B cell (primary cell): Measurements from ENCODE around the gene WDHD1. TPM values are rescaled to one million over a fixed set of nuclear protein-coding genes. Genes with fewer than 3 reads are reported as not detected.

Experiments
- ATAC-seq: fragments of 200-7000 bp; cut with Tn5 transposase; one replicate; pipeline ENCODE4 v1.10.0; 2021; ENCODE audit warnings: low read depth, mild to moderate bottlenecking, moderate number of reproducible peaks, moderate library complexity
- CTCF ChIA-PET: fragments of 350-600 bp; sonication (Branson Sonifier 250); formaldehyde crosslinking; loops from one replicate; lab custom pipeline; 2021; ENCODE audit warnings: antibody characterized with exemption, inconsistent platforms; lab: Charles Lee
- POLR2A ChIA-PET: fragments of 350-600 bp; sonication (Branson Sonifier 250); formaldehyde crosslinking; loops from one replicate; lab custom pipeline; 2021; ENCODE audit warnings: antibody characterized with exemption; lab: Charles Lee
- DNase-seq: peaks from one replicate; pipeline ENCODE4 v3.0.0; 2013
- H2AFZ ChIP-seq: 2 replicates; pipeline ENCODE4 v1.6.1; 2012; ENCODE audit warnings: mild to moderate bottlenecking, low read depth, low read length; ENCODE audit not compliant: insufficient read depth, poor library complexity, severe bottlenecking
- H3K27ac ChIP-seq, 2 donors: 1 replicate in 1 of 2; 2 replicates in 1 of 2; pipeline ENCODE4 v1.5.1; 2012 to 2013; ENCODE audit warnings: low read length in 2 of 2, mild to moderate bottlenecking in 2 of 2, moderate library complexity in 1 of 2
- H3K27me3 ChIP-seq, 4 experiments: fragments of 200-600 bp in 1 of 4; sonication (generic) in 1 of 4; replicated peaks in 1 of 4; 1 replicate in 2 of 4; 2 replicates in 2 of 4; pipeline versions ENCODE4 v1.6.1 to v1.7.0; 2013 to 2016; ENCODE audit warnings: low read length in 3 of 4, mild to moderate bottlenecking in 2 of 4, mixed read lengths in 1 of 4, moderate library complexity in 1 of 4; ENCODE audit not compliant: insufficient read depth in 4 of 4, control insufficient read depth in 3 of 4; ENCODE audit errors: control extremely low read depth in 1 of 4
- H3K36me3 ChIP-seq, 2 experiments: replicated peaks in 1 of 2; 1 replicate in 1 of 2; 2 replicates in 1 of 2; pipeline versions ENCODE4 v1.6.1 to v1.7.1; 2013; ENCODE audit warnings: low read length in 1 of 2; ENCODE audit not compliant: insufficient read depth in 2 of 2, control insufficient read depth in 1 of 2; ENCODE audit errors: control extremely low read depth in 1 of 2, extremely low read depth in 1 of 2
- H3K4me1 ChIP-seq, 2 donors: fragments of 200-600 bp in 1 of 2; sonication (generic) in 1 of 2; 1 replicate in 1 of 2; 2 replicates in 1 of 2; pipeline versions ENCODE4 v1.5.1 to v1.6.1; 2013 to 2017; ENCODE audit warnings: low read length in 2 of 2; ENCODE audit not compliant: control insufficient read depth in 2 of 2, insufficient read depth in 2 of 2
- H3K4me2 ChIP-seq: replicated peaks from 2 replicates; pipeline ENCODE3; 2012; ENCODE audit warnings: mild to moderate bottlenecking, low read depth, low read length; ENCODE audit not compliant: poor library complexity, severe bottlenecking
- H3K4me3 ChIP-seq, 5 experiments: fragments of 200-600 bp in 1 of 5; sonication (generic) in 1 of 5; 1 replicate in 3 of 5; 2 replicates in 2 of 5; pipeline versions ENCODE4 v1.5.1 to v1.7.0; 2011 to 2016; ENCODE audit warnings: low read length in 4 of 5, mild to moderate bottlenecking in 4 of 5, low read depth in 2 of 5, control low read depth in 1 of 5, moderate library complexity in 1 of 5; ENCODE audit not compliant: insufficient read depth in 1 of 5; ENCODE audit errors: control extremely low read depth in 1 of 5, extremely low read depth in 1 of 5
- H3K79me2 ChIP-seq: fragments of 200-600 bp; sonication (generic); one replicate; pipeline ENCODE4 v1.6.0; 2016; ENCODE audit warnings: low read length; ENCODE audit not compliant: control insufficient read depth, insufficient read depth
- H3K9ac ChIP-seq: fragments of 200-600 bp; sonication (generic); 2 replicates; pipeline ENCODE4 v1.6.1; 2017; ENCODE audit warnings: mild to moderate bottlenecking, low read length, moderate library complexity
- H3K9me3 ChIP-seq, 3 donors: one replicate each; pipeline versions ENCODE4 v1.6.1 to v1.7.1; 2013; ENCODE audit warnings: low read length in 2 of 3; ENCODE audit not compliant: control insufficient read depth in 2 of 3, insufficient read depth in 1 of 3; ENCODE audit errors: control extremely low read depth in 1 of 3
- H4K20me1 ChIP-seq: 2 replicates; pipeline ENCODE4 v1.6.0; 2012; ENCODE audit warnings: mild to moderate bottlenecking, low read length; ENCODE audit not compliant: insufficient read depth, control insufficient read depth, poor library complexity, severe bottlenecking
- H3K27ac Mint-ChIP-seq: one replicate; pipeline ENCODE4 v1.8.0; 2021; ENCODE audit warnings: mixed read lengths
- H3K27me3 Mint-ChIP-seq: one replicate; pipeline ENCODE4 v1.8.0; 2021; ENCODE audit warnings: mixed read lengths
- H3K4me1 Mint-ChIP-seq: one replicate; pipeline ENCODE4 v1.8.0; 2021; ENCODE audit warnings: mixed read lengths
- H3K4me3 Mint-ChIP-seq: one replicate; pipeline ENCODE4 v1.8.0; 2021; ENCODE audit warnings: mixed read lengths
- H3K9me3 Mint-ChIP-seq: one replicate; pipeline ENCODE4 v1.8.0; 2022; ENCODE audit warnings: mixed read lengths; ENCODE audit not compliant: insufficient read depth
- EZH2 ChIP-seq: IDR thresholded peaks from 2 replicates; pipeline ENCODE4 v1.6.1; 2012; ENCODE audit warnings: borderline replicate concordance, low read depth, mild to moderate bottlenecking, moderate library complexity, low read length; ENCODE audit not compliant: insufficient read depth, poor library complexity, severe bottlenecking
- WGBS: methylation state at CpG from one replicate; pipeline ENCODE4 v1.1.5; 2013; ENCODE audit warnings: missing lambda C conversion rate; ENCODE audit not compliant: insufficient coverage; 5-methylcytosine and 5-hydroxymethylcytosine counted together
- intact Hi-C: fragments of 100-400 bp; cut with micrococcal nuclease; formaldehyde crosslinking; loops from one replicate; pipeline ENCODE4 v1.10.0; 2022
- polyA plus RNA-seq: library from polyadenylated mRNA; depleted of rRNA; stranded (reverse); fragments of >200 nt; gene quantifications from 2 replicates; pipeline ENCODE4 v1.2.3, GENCODE V29; 2012
- total RNA-seq, 2 donors: library from RNA; stranded (reverse); fragments of 120-200 nt in 1 of 2; gene quantifications; 1 replicate in 1 of 2; 2 replicates in 1 of 2; pipeline versions ENCODE4 v1.2.3 to v1.2.4, GENCODE V29; 2013 to 2022
- TF ChIP-seq, protein P1 (sequence below): fragments of 200-600 bp; IDR thresholded peaks from one replicate; pipeline ENCODE4 v1.8.0; 2022; ENCODE audit warnings: antibody characterized with exemption, mild to moderate bottlenecking

Gene WDHD1
- total and polyA plus RNA-seq, 2 donors (not counting 1 experiment from before 2014, with no cell fraction given), result 0.61 to 6.5 TPM

GRCh38 chr14:54922598-54922997 is 104.3 kb downstream of the WDHD1 start:
- Histone ChIP-seq H2AFZ (no peak overlapping the region), H3K27ac (no peak overlapping the region), H4K20me1 (no peaks in the 10 kb centered on the region), H3K36me3 (no peaks in the 10 kb centered on the region), H3K9me3 (no peaks in the 10 kb centered on the region), H3K9ac (no peak overlapping the region), H3K4me1 (no peaks in the 10 kb centered on the region), H3K27me3 (peaks cover 0 to 2% (median 0%) of the 10 kb centered on the region in 4 experiments), H3K79me2 (no peaks in the 10 kb centered on the region), H3K4me2 (no peak overlapping the region), H3K4me3 (no peak overlapping the region)
- Mint-ChIP-seq H3K4me3 (no peak overlapping the region), H3K4me1 (no peaks in the 10 kb centered on the region), H3K27me3 (peaks cover 5% of the 10 kb centered on the region), H3K27ac (no peak overlapping the region), H3K9me3 (no peaks in the 10 kb centered on the region)
- TF ChIP-seq, protein P1, sequence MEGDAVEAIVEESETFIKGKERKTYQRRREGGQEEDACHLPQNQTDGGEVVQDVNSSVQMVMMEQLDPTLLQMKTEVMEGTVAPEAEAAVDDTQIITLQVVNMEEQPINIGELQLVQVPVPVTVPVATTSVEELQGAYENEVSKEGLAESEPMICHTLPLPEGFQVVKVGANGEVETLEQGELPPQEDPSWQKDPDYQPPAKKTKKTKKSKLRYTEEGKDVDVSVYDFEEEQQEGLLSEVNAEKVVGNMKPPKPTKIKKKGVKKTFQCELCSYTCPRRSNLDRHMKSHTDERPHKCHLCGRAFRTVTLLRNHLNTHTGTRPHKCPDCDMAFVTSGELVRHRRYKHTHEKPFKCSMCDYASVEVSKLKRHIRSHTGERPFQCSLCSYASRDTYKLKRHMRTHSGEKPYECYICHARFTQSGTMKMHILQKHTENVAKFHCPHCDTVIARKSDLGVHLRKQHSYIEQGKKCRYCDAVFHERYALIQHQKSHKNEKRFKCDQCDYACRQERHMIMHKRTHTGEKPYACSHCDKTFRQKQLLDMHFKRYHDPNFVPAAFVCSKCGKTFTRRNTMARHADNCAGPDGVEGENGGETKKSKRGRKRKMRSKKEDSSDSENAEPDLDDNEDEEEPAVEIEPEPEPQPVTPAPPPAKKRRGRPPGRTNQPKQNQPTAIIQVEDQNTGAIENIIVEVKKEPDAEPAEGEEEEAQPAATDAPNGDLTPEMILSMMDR, result no peak
- no peak for TF ChIP-seq EZH2
- 95% methylated on average over 3 of the region's 3 CpGs for WGBS
- no peak for DNase-seq
- POLR2A ChIA-PET, result no interaction called here
- intact Hi-C loops, result no loop called here
- CTCF ChIA-PET, result no interaction called here
- no peak for ATAC-seq

- Histone ChIP-seq H3K27ac (no peak overlapping the region), H3K27me3 (peaks cover 0 to 2% (median 0%) of the 10 kb centered on the region in 4 experiments), H3K4me3 (no peak overlapping the region), H3K79me2 (no peaks in the 10 kb centered on the region), H3K4me2 (no peak overlapping the region), H3K9me3 (no peaks in the 10 kb centered on the region), H3K9ac (no peak overlapping the region), H2AFZ (no peak overlapping the region), H3K36me3 (no peaks in the 10 kb centered on the region), H4K20me1 (no peaks in the 10 kb centered on the region), H3K4me1 (no peaks in the 10 kb centered on the region)
- Mint-ChIP-seq H3K4me3 (no peak overlapping the region), H3K27me3 (peaks cover 5% of the 10 kb centered on the region), H3K27ac (no peak overlapping the region), H3K9me3 (no peaks in the 10 kb centered on the region), H3K4me1 (no peaks in the 10 kb centered on the region)
- DNase-seq (no peak), ATAC-seq (no peak)
- ChIA-PET CTCF (no interaction called here), POLR2A (no interaction called here)
- no CpG with 5 or more reads among the region's 1 CpG for WGBS
- TF ChIP-seq, protein P1, result no peak
- no peak for TF ChIP-seq EZH2
- intact Hi-C loops, result no loop called here
Measured at GRCh38 chr14:54920052-54920451, 106.8 kb downstream of the WDHD1 start.
